IMR-90 (cell line): ENCODE results near the gene OSBPL6. TPM values are rescaled to one million over a fixed set of nuclear protein-coding genes. Genes with fewer than 3 reads are reported as not detected.

Source experiments
- ATAC-seq: fragments of 200-7000 bp; cut with Tn5 transposase; 2 replicates; pipeline ENCODE4 v1.9.1; 2020; ENCODE audit warnings: low read depth, mild to moderate bottlenecking, moderate library complexity
- BruUV-seq: library from RNA; stranded (reverse); fragments of 400-500 nt; replicated peaks from 2 replicates; lab custom pipeline; 2021; lab: Mats Ljungman, UMichigan
- CTCF ChIA-PET: fragments of 300-600 bp; formaldehyde crosslinking; extraction: SDS; loops from one replicate; lab custom pipeline; 2021; ENCODE audit warnings: antibody characterized with exemption; lab: Yijun Ruan, JAX
- POLR2A ChIA-PET: fragments of 300-600 bp; sonication (Branson Sonifier 250); formaldehyde crosslinking; loops from one replicate; lab custom pipeline; 2022; ENCODE audit warnings: antibody characterized with exemption; ENCODE audit not compliant: unreplicated experiment; lab: Charles Lee
- DNase-seq: peaks from one replicate; pipeline ENCODE4 v3.0.0; 2013
- H2AFZ ChIP-seq: replicated peaks from 2 replicates; pipeline ENCODE3; 2013; ENCODE audit warnings: low read length, mild to moderate bottlenecking; ENCODE audit not compliant: poor library complexity
- H2AK5ac ChIP-seq: 2 replicates; pipeline ENCODE4 v1.6.1; 2013; ENCODE audit warnings: low read depth, low read length, inconsistent platforms
- H2AK9ac ChIP-seq: replicated peaks from 2 replicates; pipeline ENCODE3; 2013; ENCODE audit warnings: mild to moderate bottlenecking, low read depth, low read length, moderate library complexity; ENCODE audit not compliant: poor library complexity
- H2BK120ac ChIP-seq: 2 replicates; pipeline ENCODE4 v1.6.1; 2013; ENCODE audit warnings: low read depth, low read length, inconsistent platforms
- H2BK15ac ChIP-seq: 3 replicates; pipeline ENCODE4 v1.6.1; 2013; ENCODE audit warnings: low read depth, low read length, inconsistent platforms
- H2BK20ac ChIP-seq: 2 replicates; pipeline ENCODE4 v1.6.1; 2013; ENCODE audit warnings: low read depth, mild to moderate bottlenecking, inconsistent platforms, low read length, moderate library complexity
- H2BK5ac ChIP-seq: 2 replicates; pipeline ENCODE4 v1.6.1; 2013; ENCODE audit warnings: mild to moderate bottlenecking, low read depth, low read length, inconsistent platforms; ENCODE audit not compliant: poor library complexity, severe bottlenecking
- H3K14ac ChIP-seq: replicated peaks from 2 replicates; pipeline ENCODE4 v1.6.1; 2013; ENCODE audit warnings: low read depth, low read length, inconsistent platforms
- H3K18ac ChIP-seq: 2 replicates; pipeline ENCODE4 v1.6.1; 2013; ENCODE audit warnings: low read depth, low read length, control low read depth
- H3K23ac ChIP-seq: 2 replicates; pipeline ENCODE4 v1.6.1; 2013; ENCODE audit warnings: low read depth, low read length, inconsistent platforms
- H3K27ac ChIP-seq: 2 replicates; pipeline ENCODE4 v1.5.1; 2013; ENCODE audit warnings: mild to moderate bottlenecking, control low read depth, low read length; ENCODE audit not compliant: insufficient read depth
- H3K27me3 ChIP-seq: 2 replicates; pipeline ENCODE4 v1.6.1; 2013; ENCODE audit warnings: low read length; ENCODE audit not compliant: control insufficient read depth, insufficient read depth
- H3K36me3 ChIP-seq: 2 replicates; pipeline ENCODE4 v1.6.1; 2013; ENCODE audit warnings: low read length, mixed read lengths; ENCODE audit not compliant: control insufficient read depth, insufficient read depth
- H3K4ac ChIP-seq: 2 replicates; pipeline ENCODE4 v1.6.1; 2013; ENCODE audit warnings: low read depth, low read length, inconsistent platforms
- H3K4me1 ChIP-seq: 2 replicates; pipeline ENCODE4 v1.6.1; 2013; ENCODE audit warnings: low read length, mixed read lengths; ENCODE audit not compliant: control insufficient read depth, insufficient read depth
- H3K4me2 ChIP-seq: 2 replicates; pipeline ENCODE4 v1.6.1; 2013; ENCODE audit warnings: low read depth, mild to moderate bottlenecking, control low read depth, low read length, moderate library complexity
- H3K4me3 ChIP-seq: 2 replicates; pipeline ENCODE4 v1.5.1; 2013; ENCODE audit warnings: low read depth, mild to moderate bottlenecking, control low read depth, low read length, moderate library complexity; ENCODE audit not compliant: insufficient read depth
- H3K56ac ChIP-seq: 2 replicates; pipeline ENCODE4 v1.6.1; 2013; ENCODE audit warnings: low read length, inconsistent platforms; ENCODE audit not compliant: insufficient read depth; ENCODE audit errors: extremely low read depth
- H3K79me1 ChIP-seq, 2 experiments: 2 replicates each; pipeline ENCODE4 v1.6.1; 2013; ENCODE audit warnings: low read length in 2 of 2, inconsistent platforms in 1 of 2, low read depth in 1 of 2
- H3K9ac ChIP-seq: 2 replicates; pipeline ENCODE4 v1.6.1; 2013; ENCODE audit warnings: low read depth, low read length, control low read depth
- H3K9me1 ChIP-seq: 2 replicates; pipeline ENCODE4 v1.6.1; 2013; ENCODE audit warnings: low read length, inconsistent platforms; ENCODE audit not compliant: insufficient read depth
- H3K9me3 ChIP-seq: 2 replicates; pipeline ENCODE4 v1.6.1; 2013; ENCODE audit warnings: low read length; ENCODE audit not compliant: control insufficient read depth, insufficient read depth
- H4K20me1 ChIP-seq: 2 replicates; pipeline ENCODE4 v1.6.1; 2013; ENCODE audit warnings: low read length, inconsistent platforms; ENCODE audit not compliant: insufficient read depth
- H4K5ac ChIP-seq: 2 replicates; pipeline ENCODE4 v1.6.1; 2013; ENCODE audit warnings: mild to moderate bottlenecking, low read depth, low read length, control low read depth
- H4K8ac ChIP-seq, 2 experiments: 2 replicates each; pipeline ENCODE4 v1.6.1; 2013; ENCODE audit warnings: low read depth in 2 of 2, low read length in 2 of 2, control low read depth in 1 of 2, inconsistent platforms in 1 of 2
- H4K91ac ChIP-seq: 2 replicates; pipeline ENCODE4 v1.6.1; 2013; ENCODE audit warnings: low read depth, low read length, inconsistent platforms; ENCODE audit not compliant: insufficient read depth
- CEBPB ChIP-seq: IDR thresholded peaks from 2 replicates; pipeline ENCODE4 v1.6.1; 2012; ENCODE audit warnings: low read depth, low read length, improper control_type of control experiment
- CTCF ChIP-seq: conservative IDR thresholded peaks from 2 replicates; pipeline ENCODE4 v1.5.1; 2012; ENCODE audit warnings: mild to moderate bottlenecking, low read depth, low read length, improper control_type of control experiment
- MAFK ChIP-seq: IDR thresholded peaks from 2 replicates; pipeline ENCODE4 v1.6.1; 2012; ENCODE audit warnings: low read depth, low read length, improper control_type of control experiment
- MXI1 ChIP-seq: IDR thresholded peaks from 2 replicates; pipeline ENCODE4 v1.6.1; 2012; ENCODE audit warnings: low read depth, mild to moderate bottlenecking, low read length, moderate library complexity, borderline replicate concordance
- NFE2L2 ChIP-seq: fragments of 150-350 bp; IDR thresholded peaks from 2 replicates; pipeline ENCODE4 v1.6.1; 2016; ENCODE audit warnings: low read depth, mild to moderate bottlenecking, low read length
- POLR2A ChIP-seq: IDR thresholded peaks from 2 replicates; pipeline ENCODE4 v1.6.1; 2012; ENCODE audit warnings: mild to moderate bottlenecking, low read depth, low read length
- RAD21 ChIP-seq: IDR thresholded peaks from 2 replicates; pipeline ENCODE4 v1.6.1; 2012; ENCODE audit warnings: low read length, improper control_type of control experiment
- RCOR1 ChIP-seq: IDR thresholded peaks from 2 replicates; pipeline ENCODE4 v1.6.1; 2012; ENCODE audit warnings: mild to moderate bottlenecking, low read length, improper control_type of control experiment; ENCODE audit not compliant: insufficient replicate concordance
- WGBS, 2 experiments: methylation state at CpG; one replicate each; pipeline versions ENCODE4 v1.1.5 to v1.1.7; 2013; ENCODE audit warnings: missing lambda C conversion rate in 2 of 2; ENCODE audit not compliant: insufficient read length in 1 of 2; ENCODE audit errors: extremely low coverage in 2 of 2; 5-methylcytosine and 5-hydroxymethylcytosine counted together
- dilution Hi-C: fragments of 300-500 bp; cut with HindIII; formaldehyde crosslinking; loops from one replicate; pipeline ENCODE4 v1.14.3; 2018; ENCODE audit warnings: low sequenced_read_pairs; ENCODE audit not compliant: unreplicated experiment
- in situ Hi-C: fragments of 300-500 bp; cut with MboI; formaldehyde crosslinking; loops from 3 replicates; pipeline ENCODE4 v1.14.3; 2019; ENCODE audit warnings: low sequenced_read_pairs, inconsistent platforms, mixed read lengths
- intact Hi-C: fragments of 100-400 bp; cut with micrococcal nuclease; formaldehyde crosslinking; loops from 2 replicates; pipeline ENCODE4 v1.10.0; 2022
- polyA plus RNA-seq, 3 experiments: library from polyadenylated mRNA; depleted of rRNA; stranded (reverse); fragments of >200 nt; gene quantifications; 2 replicates each; pipeline ENCODE4 v1.2.3, GENCODE V29; 2012; ENCODE audit warnings: low replicate concordance in 1 of 3
- total RNA-seq: library from RNA; depleted of rRNA; stranded (reverse); fragments of >200 nt; gene quantifications from 2 replicates; pipeline ENCODE4 v1.2.3, GENCODE V29; 2012

Gene OSBPL6
- total and polyA plus RNA-seq, 2 of the 4 experiments (the other 2 are of a cell fraction): 3.2 to 3.7 TPM

GRCh38 chr2:178191004-178191508, 3.3 kb upstream of the OSBPL6 start:
- H2AFZ ChIP-seq: no peak overlapping the region
- H3K9me3 ChIP-seq: no peaks in the 10 kb centered on the region
- no peak overlapping the region for H3K4me3 ChIP-seq
- no CpG with 5 or more reads among the region's 6 CpGs for WGBS, 2 experiments
- POLR2A ChIA-PET: no interaction called here
- no peaks in the 10 kb centered on the region for H3K36me3 ChIP-seq
- no peak overlapping the region for H2AK9ac ChIP-seq
- no peak overlapping the region for H3K4ac ChIP-seq
- no peak for DNase-seq
- no peak overlapping the region for H2AK5ac ChIP-seq
- H3K18ac ChIP-seq: no peak overlapping the region
- no peak overlapping the region for H4K91ac ChIP-seq
- no peak overlapping the region for H3K27ac ChIP-seq
- H4K8ac ChIP-seq: no peak overlapping the region
- no TSS peak for BruUV-seq
- CTCF ChIA-PET: no interaction called here
- intact Hi-C loops (loop anchor here (5.0 to 10.0 kb wide), 2 partner anchors 79 to 206 kb away; partner anchors contain the start of gene RBM45), dilution Hi-C loops (no loop called here), in situ Hi-C loops (no loop called here)
- no peak overlapping the region for H2BK120ac ChIP-seq
- no peak overlapping the region for H3K4me2 ChIP-seq
- H3K27me3 ChIP-seq: no peaks in the 10 kb centered on the region
- H3K9me1 ChIP-seq: no peaks in the 10 kb centered on the region
- H3K56ac ChIP-seq: no peak overlapping the region
- H3K23ac ChIP-seq: no peak overlapping the region
- no peak overlapping the region for H2BK5ac ChIP-seq
- ATAC-seq: no peak
- H3K14ac ChIP-seq: no peak overlapping the region
- TF ChIP-seq MXI1: no peak
- TF ChIP-seq CTCF: no peak
- no peak for TF ChIP-seq MAFK
- TF ChIP-seq RAD21: no peak
- no peak for TF ChIP-seq POLR2A
- TF ChIP-seq RCOR1: no peak
- TF ChIP-seq CEBPB: no peak
- no peak for TF ChIP-seq NFE2L2
- peaks cover 0 to 9% of the 10 kb centered on the region in 2 experiments; a peak in 2 of 4 replicates for H3K79me1 ChIP-seq
- H2BK20ac ChIP-seq: no peak overlapping the region
- H4K5ac ChIP-seq: no peak overlapping the region
- no peak overlapping the region for H2BK15ac ChIP-seq
- no peak overlapping the region for H3K9ac ChIP-seq
- H3K4me1 ChIP-seq: no peaks in the 10 kb centered on the region
- no peaks in the 10 kb centered on the region for H4K20me1 ChIP-seq
